Mesenteric fat pad (tissue), 1 donor: ENCODE measurements around the gene EIF6. TPM values are rescaled to one million over a fixed set of nuclear protein-coding genes. Genes with fewer than 3 reads are reported as not detected.

ENCODE experiments used
- DNase-seq: peaks from one replicate; pipeline ENCODE4 v3.0.0-alpha.2; 2020; ENCODE audit warnings: low spot score
- total RNA-seq: library from RNA; stranded (reverse); fragmentation: NEBNext Ultra II Directional; extraction: Animal tissue kit (Norgen Biotek cat#: 25700); gene quantifications from one replicate; pipeline ENCODE4 v1.2.1, GENCODE V29; 2021
- donor health status: DM: yes; HTN: yes; CAD: no.

The EIF6 gene
- total RNA-seq, 1 donor from 2014 or later = 93.1 TPM

- DNase-seq = no peak
Measured at GRCh38 chr20:35314816-35315631, 30.5 kb upstream of the EIF6 start.

GRCh38 chr20:35312318-35312717, 27.7 kb upstream of the EIF6 start:
- no peak for DNase-seq

- no peak for DNase-seq
Measured at GRCh38 chr20:35311822-35312221, 27.2 kb upstream of the EIF6 start.

- DNase-seq = no peak
Measured at GRCh38 chr20:35311409-35311808, 26.8 kb upstream of the EIF6 start.

- no peak for DNase-seq
Measured at GRCh38 chr20:35307666-35308653, 23.4 kb upstream of the EIF6 start.

GRCh38 chr20:35306931-35307517, 22.5 kb upstream of the EIF6 start:
- DNase-seq = no peak

GRCh38 chr20:35305682-35306556, 21.3 kb upstream of the EIF6 start:
- DNase-seq = no peak

- no peak for DNase-seq
Measured at GRCh38 chr20:35304956-35305355, 20.4 kb upstream of the EIF6 start.

GRCh38 chr20:35303735-35304491, 19.3 kb upstream of the EIF6 start:
- DNase-seq = no peak

GRCh38 chr20:35303382-35303734, 18.8 kb upstream of the EIF6 start:
- no peak for DNase-seq

GRCh38 chr20:35302421-35303335, 18.1 kb upstream of the EIF6 start:
- DNase-seq = no peak

- peak; percentile 33 for DNase-seq
Measured at GRCh38 chr20:35301426-35301825, 16.9 kb upstream of the EIF6 start.

- no peak for DNase-seq
Measured at GRCh38 chr20:35300469-35301262, 16.1 kb upstream of the EIF6 start.

- DNase-seq = no peak
Measured at GRCh38 chr20:35299780-35300179, 15.2 kb upstream of the EIF6 start.

- no peak for DNase-seq
Measured at GRCh38 chr20:35298264-35298663, 13.7 kb upstream of the EIF6 start.

- no peak for DNase-seq
Measured at GRCh38 chr20:35297740-35298139, 13.2 kb upstream of the EIF6 start.

GRCh38 chr20:35297155-35297554, 12.6 kb upstream of the EIF6 start:
- DNase-seq = no peak

GRCh38 chr20:35296101-35296554, 11.6 kb upstream of the EIF6 start:
- no peak for DNase-seq
